HFFc6 (cell line): ENCODE measurements around the gene MAP3K10. TPM values are rescaled to one million over a fixed set of nuclear protein-coding genes. Genes with fewer than 3 reads are reported as not detected.

Experiments
- DNase-seq: peaks from one replicate; pipeline ENCODE4 v3.0.0-alpha.2; 2018
- H3K27ac Mint-ChIP-seq: 2 replicates; pipeline ENCODE4 v1.8.0; 2020; ENCODE audit warnings: mild to moderate bottlenecking, mixed read lengths
- H3K27me3 Mint-ChIP-seq: 2 replicates; pipeline ENCODE4 v1.8.0; 2021; ENCODE audit warnings: mild to moderate bottlenecking, moderate library complexity, mixed read lengths; ENCODE audit not compliant: insufficient read depth
- H3K36me3 Mint-ChIP-seq: 2 replicates; pipeline ENCODE4 v1.8.0; 2021; ENCODE audit warnings: low read depth, mixed read lengths
- H3K4me1 Mint-ChIP-seq: 2 replicates; pipeline ENCODE4 v1.8.0; 2020; ENCODE audit warnings: low read depth, mixed read lengths
- H3K4me3 Mint-ChIP-seq: 2 replicates; pipeline ENCODE4 v1.8.0; 2020; ENCODE audit warnings: mild to moderate bottlenecking, moderate library complexity, mixed read lengths
- H3K9me3 Mint-ChIP-seq: 2 replicates; pipeline ENCODE4 v1.8.0; 2020; ENCODE audit warnings: mild to moderate bottlenecking, mixed read lengths
- CTCF ChIP-seq: fragments of 200-600 bp; sonication (generic); IDR thresholded peaks from 2 replicates; pipeline ENCODE4 v1.5.0; 2021; ENCODE audit warnings: antibody characterized with exemption, mild to moderate bottlenecking
- total RNA-seq, 6 experiments: library from RNA; stranded (reverse); fragmentation: NEBNext Ultra II Directional; extraction: Animal tissue kit (Norgen Biotek cat#: 25700); gene quantifications; 2 replicates in 1 of 6; 3 replicates in 5 of 6; pipeline ENCODE4 v1.2.3, GENCODE V29; 2021

The MAP3K10 gene
- total RNA-seq, 6 experiments from 2014 or later: 10.7 to 14.9 (median 11.3) TPM

DNA sequence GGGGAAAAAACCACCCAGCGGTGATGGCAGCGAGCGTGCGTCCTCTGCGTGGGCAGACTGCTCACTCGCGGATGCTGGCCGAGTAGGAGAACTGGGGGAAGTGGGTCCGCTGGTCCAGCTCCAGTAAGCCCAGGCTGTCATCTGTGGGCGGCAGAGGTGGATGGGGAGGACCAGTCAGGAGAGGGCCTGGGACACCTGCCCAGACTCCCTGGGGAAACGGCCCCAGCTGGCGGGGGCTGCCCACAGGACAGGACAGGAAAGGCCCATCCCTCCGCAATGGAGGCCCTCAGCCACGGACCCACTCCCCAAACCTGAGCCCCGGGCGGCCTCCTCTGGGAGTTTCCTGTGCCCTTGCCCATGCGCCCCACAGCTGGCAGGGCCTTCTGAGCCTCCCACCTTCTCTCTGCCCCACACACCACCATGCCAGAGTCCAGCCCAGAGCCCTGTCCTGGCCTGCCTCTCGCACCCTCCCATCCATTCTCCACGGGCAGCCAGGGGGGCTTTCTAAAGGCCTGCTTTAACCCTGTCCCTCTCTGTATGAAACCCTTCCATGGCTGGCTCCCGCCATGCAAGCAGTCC is 42.7 kb downstream of the MAP3K10 start:
- H3K9me3 Mint-ChIP-seq: no peaks in the 10 kb centered on the region
- H3K27me3 Mint-ChIP-seq: peaks cover 4% of the 10 kb centered on the region
- peaks cover 35% of the 10 kb centered on the region for H3K4me1 Mint-ChIP-seq
- H3K27ac Mint-ChIP-seq: no peak overlapping the region
- DNase-seq: no peak
- TF ChIP-seq CTCF: no peak
- no peak overlapping the region for H3K4me3 Mint-ChIP-seq
- peaks cover 5% of the 10 kb centered on the region for H3K36me3 Mint-ChIP-seq

GRCh38 chr19:40234429-40235237 is 43.4 kb downstream of the MAP3K10 start:
- Mint-ChIP-seq H3K27me3 (peaks cover 4% of the 10 kb centered on the region), H3K36me3 (peaks cover 5% of the 10 kb centered on the region), H3K4me1 (peaks cover 28% of the 10 kb centered on the region), H3K27ac (no peak overlapping the region), H3K4me3 (no peak overlapping the region), H3K9me3 (no peaks in the 10 kb centered on the region)
- TF ChIP-seq CTCF: no peak
- DNase-seq: no peak

GRCh38 chr19:40235238-40236025 is 44.2 kb downstream of the MAP3K10 start:
- Mint-ChIP-seq H3K36me3 (peaks cover 5% of the 10 kb centered on the region), H3K27me3 (peaks cover 4% of the 10 kb centered on the region), H3K9me3 (no peaks in the 10 kb centered on the region), H3K4me1 (peaks cover 20% of the 10 kb centered on the region), H3K27ac (no peak overlapping the region), H3K4me3 (no peak overlapping the region)
- TF ChIP-seq CTCF: peak; percentile 56
- DNase-seq: no peak

DNA sequence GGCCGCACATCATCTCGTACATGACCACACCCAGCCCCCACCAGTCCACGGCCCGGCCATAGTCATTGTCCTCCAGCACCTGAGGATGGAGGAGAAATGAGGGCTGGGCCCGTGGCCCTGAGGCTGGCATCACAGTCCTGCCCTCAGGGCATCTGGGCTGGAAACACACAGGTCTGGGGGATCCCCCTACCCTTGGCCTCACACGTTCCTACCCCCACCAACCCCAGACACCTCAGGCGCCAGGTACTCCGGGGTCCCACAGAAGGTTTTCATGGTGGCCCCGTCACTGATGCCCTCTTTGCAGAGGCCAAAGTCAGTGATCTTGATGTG is 44.8 kb downstream of the MAP3K10 start:
- Mint-ChIP-seq H3K4me3 (no peak overlapping the region), H3K4me1 (peaks cover 14% of the 10 kb centered on the region), H3K27me3 (peaks cover 4% of the 10 kb centered on the region), H3K36me3 (peaks cover 5% of the 10 kb centered on the region), H3K9me3 (no peaks in the 10 kb centered on the region), H3K27ac (no peak overlapping the region)
- DNase-seq: no peak
- TF ChIP-seq CTCF: no peak

DNA sequence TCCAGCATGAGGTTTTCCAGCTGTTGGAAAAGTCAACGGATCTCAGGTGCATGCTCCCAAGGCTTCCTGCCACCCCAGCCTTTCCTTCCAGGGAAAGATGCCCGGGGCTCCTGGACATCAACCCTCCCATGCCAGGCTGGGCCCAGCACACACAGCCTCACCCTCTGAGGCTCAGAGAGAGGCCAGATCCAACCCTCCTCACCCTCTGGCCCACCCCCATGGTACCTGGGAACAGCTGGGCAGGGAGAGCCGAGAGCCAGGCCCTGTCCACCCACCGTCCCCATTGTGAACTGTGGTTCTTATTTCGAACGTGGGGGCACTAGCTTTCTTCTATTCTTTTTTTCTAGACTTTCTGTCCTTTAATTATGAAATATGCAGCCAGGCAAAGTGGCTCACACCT is 45.1 kb downstream of the MAP3K10 start:
- Mint-ChIP-seq H3K4me3 (no peak overlapping the region), H3K27ac (no peak overlapping the region), H3K36me3 (peaks cover 5% of the 10 kb centered on the region), H3K4me1 (peaks cover 10% of the 10 kb centered on the region), H3K9me3 (no peaks in the 10 kb centered on the region), H3K27me3 (peaks cover 4% of the 10 kb centered on the region)
- DNase-seq: no peak
- no peak for TF ChIP-seq CTCF
